Gastroesophageal sphincter (tissue), 3 donors: ENCODE results near the gene TLCD2.
A peak's percentile ranks its signal among the peaks of the same experiment; 100 is the strongest.

Experiments
- EP300 ChIP-seq: sonication (generic); formaldehyde crosslinking; IDR thresholded peaks from one replicate; pipeline ENCODE4 v1.6.1; 2017; ENCODE audit warnings: antibody characterized with exemption, mild to moderate bottlenecking
- POLR2AphosphoS5 ChIP-seq: sonication (generic); formaldehyde crosslinking; IDR thresholded peaks from one replicate; pipeline ENCODE4 v1.6.1; 2017; ENCODE audit warnings: antibody characterized with exemption
- TF ChIP-seq, protein P1 (sequence below), 4 experiments: fragments of 200-600 bp in 2 of 4; fragments of 450-650 bp in 2 of 4; sonication (generic) in 1 of 4; IDR thresholded peaks; one replicate each; pipeline ENCODE4 v1.5.1; 2017 to 2019; ENCODE audit warnings: antibody characterized with exemption in 4 of 4, mild to moderate bottlenecking in 2 of 4, moderate library complexity in 2 of 4

DNA sequence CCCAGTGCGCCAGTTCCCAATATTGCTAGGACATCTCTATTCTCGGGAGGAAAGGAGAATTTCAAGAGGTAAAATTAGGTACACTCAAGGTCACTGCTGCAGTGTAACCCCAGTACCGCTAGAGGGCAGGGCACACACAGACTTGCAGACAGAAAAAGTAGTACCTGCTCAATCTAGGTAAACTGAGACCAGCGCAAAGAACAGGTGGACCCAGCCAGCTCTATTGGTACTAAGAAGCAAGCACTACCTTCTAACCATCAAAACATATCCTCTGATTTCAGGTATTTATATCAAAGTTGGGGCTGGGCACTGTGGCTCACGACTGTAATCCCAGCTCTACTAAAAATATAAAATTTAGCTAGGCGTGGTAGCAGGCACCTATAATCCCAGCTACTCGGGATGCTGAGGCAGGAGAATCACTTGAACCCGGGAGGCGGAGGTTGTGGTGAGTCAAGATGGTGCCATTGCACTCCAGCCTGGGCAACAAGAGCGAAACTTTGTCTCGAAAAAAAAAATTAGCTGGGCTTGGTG lies 10.7 kb upstream of the TLCD2 start:
- TF ChIP-seq, protein P1, sequence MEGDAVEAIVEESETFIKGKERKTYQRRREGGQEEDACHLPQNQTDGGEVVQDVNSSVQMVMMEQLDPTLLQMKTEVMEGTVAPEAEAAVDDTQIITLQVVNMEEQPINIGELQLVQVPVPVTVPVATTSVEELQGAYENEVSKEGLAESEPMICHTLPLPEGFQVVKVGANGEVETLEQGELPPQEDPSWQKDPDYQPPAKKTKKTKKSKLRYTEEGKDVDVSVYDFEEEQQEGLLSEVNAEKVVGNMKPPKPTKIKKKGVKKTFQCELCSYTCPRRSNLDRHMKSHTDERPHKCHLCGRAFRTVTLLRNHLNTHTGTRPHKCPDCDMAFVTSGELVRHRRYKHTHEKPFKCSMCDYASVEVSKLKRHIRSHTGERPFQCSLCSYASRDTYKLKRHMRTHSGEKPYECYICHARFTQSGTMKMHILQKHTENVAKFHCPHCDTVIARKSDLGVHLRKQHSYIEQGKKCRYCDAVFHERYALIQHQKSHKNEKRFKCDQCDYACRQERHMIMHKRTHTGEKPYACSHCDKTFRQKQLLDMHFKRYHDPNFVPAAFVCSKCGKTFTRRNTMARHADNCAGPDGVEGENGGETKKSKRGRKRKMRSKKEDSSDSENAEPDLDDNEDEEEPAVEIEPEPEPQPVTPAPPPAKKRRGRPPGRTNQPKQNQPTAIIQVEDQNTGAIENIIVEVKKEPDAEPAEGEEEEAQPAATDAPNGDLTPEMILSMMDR (IDR thresholded peaks at IDR 0.05) = peak in 3 of 4 experiments; percentile 91 to 95 (median 94)
- TF ChIP-seq POLR2AphosphoS5 (no peak), EP300 (no peak)
